Measurements from ENCODE around the gene ARHGEF25. TPM values are rescaled to one million over a fixed set of nuclear protein-coding genes. Genes with fewer than 3 reads are reported as not detected.

The ARHGEF25 gene
- total RNA-seq, 1 donor from 2014 or later: 2.3 TPM

DNA sequence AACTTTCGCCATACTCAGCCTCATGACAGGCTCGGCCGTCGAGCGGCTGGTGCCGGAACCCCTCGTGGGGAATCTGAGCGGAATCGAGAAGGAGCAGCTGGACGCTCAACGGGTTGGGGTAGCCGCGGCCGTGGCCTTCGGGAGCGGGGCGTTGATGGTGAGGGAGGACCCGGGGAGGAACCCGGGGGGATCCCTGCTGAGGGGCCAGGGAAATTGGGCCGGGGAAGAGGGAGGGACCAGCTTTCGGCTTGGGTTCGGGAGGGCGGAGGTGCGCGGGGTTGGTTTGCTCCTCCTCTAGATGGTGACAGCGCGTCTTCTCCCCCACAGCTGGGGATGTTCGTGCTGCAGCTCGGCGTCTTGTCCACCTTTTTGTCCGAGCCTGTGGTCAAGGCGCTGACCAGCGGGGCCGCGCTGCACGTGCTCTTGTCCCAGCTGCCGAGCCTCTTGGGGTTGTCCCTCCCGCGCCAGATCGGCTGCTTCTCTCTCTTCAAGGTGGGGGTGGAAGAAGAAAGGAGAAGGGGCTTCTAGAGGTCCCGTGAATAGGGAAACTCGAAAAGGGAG is 9.8 kb downstream of the ARHGEF25 start:
- TF ChIP-seq, protein P1, sequence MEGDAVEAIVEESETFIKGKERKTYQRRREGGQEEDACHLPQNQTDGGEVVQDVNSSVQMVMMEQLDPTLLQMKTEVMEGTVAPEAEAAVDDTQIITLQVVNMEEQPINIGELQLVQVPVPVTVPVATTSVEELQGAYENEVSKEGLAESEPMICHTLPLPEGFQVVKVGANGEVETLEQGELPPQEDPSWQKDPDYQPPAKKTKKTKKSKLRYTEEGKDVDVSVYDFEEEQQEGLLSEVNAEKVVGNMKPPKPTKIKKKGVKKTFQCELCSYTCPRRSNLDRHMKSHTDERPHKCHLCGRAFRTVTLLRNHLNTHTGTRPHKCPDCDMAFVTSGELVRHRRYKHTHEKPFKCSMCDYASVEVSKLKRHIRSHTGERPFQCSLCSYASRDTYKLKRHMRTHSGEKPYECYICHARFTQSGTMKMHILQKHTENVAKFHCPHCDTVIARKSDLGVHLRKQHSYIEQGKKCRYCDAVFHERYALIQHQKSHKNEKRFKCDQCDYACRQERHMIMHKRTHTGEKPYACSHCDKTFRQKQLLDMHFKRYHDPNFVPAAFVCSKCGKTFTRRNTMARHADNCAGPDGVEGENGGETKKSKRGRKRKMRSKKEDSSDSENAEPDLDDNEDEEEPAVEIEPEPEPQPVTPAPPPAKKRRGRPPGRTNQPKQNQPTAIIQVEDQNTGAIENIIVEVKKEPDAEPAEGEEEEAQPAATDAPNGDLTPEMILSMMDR (IDR thresholded peaks at IDR 0.05; ENCODE audit: insufficient read depth, low read length, poor library complexity, severe bottlenecking): no peak
- no peak overlapping the region for H3K4me3 ChIP-seq (ENCODE audit: low read depth, low read length)
- no peak for DNase-seq (ENCODE audit: low read depth)
- no peaks in the 10 kb centered on the region for H3K36me3 ChIP-seq (ENCODE audit: control insufficient read depth, insufficient read depth, low read length)
- H3K27me3 ChIP-seq (ENCODE audit: control insufficient read depth, insufficient read depth, low read length): peaks cover 74% of the 10 kb centered on the region

DNA sequence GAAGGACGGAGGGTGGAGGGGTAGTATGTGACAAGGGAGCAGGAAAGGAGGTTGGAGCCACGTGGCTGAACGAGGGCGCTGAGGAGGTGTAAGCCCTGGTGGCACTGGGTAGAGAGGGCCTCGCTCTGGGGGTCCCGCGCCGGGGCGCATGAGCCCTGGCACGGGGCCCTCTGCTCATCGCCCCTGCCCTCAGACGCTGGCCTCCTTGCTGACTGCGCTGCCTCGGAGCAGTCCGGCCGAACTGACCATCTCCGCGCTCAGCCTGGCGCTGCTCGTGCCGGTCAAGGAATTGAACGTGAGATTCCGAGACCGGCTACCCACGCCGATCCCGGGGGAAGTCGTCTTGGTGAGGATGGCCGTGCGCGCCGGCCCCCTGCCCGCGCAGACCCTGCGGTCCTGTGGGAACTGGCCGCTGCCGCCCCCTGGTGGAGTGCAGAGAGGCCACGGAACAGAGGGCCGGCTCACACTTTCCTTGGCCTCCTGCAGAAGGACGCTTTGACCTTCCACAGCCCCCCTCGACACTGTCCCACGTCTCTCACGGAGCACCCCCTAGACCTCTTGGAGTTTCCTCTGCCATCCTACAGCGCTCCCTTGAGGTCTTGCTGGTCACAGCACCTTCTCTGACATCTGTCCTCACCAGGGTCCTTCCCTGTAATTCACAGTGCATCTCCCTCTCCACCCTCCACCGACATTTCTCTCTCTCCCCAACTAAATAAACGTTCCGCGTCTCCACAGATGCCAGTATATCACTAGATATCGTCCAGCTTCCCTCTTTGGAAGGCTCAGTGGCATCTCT is 10.5 kb downstream of the ARHGEF25 start:
- no peak overlapping the region for H3K4me3 ChIP-seq (ENCODE audit: low read depth, low read length)
- peaks cover 80% of the 10 kb centered on the region for H3K27me3 ChIP-seq (ENCODE audit: control insufficient read depth, insufficient read depth, low read length)
- TF ChIP-seq, protein P1 (IDR thresholded peaks at IDR 0.05; ENCODE audit: insufficient read depth, low read length, poor library complexity, severe bottlenecking): peak; percentile 90
- DNase-seq (ENCODE audit: low read depth): no peak
- no peaks in the 10 kb centered on the region for H3K36me3 ChIP-seq (ENCODE audit: control insufficient read depth, insufficient read depth, low read length)

DNA sequence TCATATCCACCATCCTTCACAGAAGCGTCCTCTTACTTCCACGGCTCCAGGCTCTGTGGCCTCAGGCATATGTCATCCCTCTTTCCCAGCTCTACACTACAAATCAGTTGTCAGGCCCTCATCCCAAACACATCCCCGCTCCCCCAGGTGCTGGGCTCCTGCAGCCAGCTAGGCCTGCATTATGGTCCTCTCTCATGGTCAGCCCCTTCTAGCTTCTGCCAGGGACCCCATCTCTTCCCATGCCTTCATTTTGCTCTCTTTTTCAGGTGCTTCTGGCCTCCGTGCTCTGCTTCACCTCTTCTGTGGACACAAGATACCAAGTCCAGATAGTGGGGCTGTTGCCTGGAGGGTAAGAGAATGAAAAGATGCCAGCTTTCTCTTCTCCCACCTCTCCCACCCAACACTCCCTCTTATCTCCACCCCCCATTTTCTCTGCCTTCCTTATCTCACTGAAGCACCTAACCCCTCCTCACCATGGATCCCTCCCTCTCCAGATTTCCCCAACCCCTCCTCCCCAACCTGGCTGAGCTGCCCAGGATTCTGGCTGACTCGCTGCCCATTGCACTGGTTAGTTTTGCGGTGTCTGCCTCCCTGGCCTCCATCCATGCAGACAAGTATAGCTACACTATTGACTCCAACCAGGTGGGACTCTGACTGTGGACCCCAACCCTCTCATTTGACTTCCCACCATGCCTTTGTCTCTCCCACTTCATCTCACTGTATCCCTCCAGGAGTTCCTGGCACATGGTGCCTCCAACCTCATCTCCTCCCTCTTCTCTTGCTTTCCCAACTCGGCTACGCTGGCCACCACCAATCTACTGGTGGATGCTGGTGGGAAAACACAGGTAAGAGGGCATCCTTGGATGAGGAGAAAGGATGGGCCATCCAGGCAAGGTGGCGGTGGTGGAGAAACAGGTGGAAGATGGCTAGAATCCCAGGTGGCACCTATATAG is 11.3 kb downstream of the ARHGEF25 start:
- H3K4me3 ChIP-seq (ENCODE audit: low read depth, low read length): no peak overlapping the region
- no peaks in the 10 kb centered on the region for H3K36me3 ChIP-seq (ENCODE audit: control insufficient read depth, insufficient read depth, low read length)
- H3K27me3 ChIP-seq (ENCODE audit: control insufficient read depth, insufficient read depth, low read length): peaks cover 89% of the 10 kb centered on the region
- TF ChIP-seq, protein P1 (IDR thresholded peaks at IDR 0.05; ENCODE audit: insufficient read depth, low read length, poor library complexity, severe bottlenecking): no peak
- DNase-seq (ENCODE audit: low read depth): no peak

DNA sequence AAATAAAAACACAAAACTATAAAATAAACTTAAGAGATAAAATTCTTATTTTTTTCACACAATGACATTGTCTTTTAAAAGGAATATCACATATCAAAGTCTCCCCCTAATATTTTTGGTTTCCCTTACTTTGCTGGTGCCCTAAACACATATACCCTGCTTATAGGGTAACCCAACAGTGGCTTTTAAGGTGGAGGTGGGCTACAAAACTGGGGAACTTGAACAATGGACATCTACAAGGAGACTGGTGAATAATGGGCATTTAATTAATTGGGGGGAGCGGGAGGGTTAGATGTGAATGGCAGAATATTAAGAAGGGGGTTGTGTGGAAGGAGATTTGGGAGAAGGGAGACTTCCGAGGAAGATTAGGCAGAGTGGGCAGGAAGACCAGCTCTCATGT is 12.2 kb downstream of the ARHGEF25 start:
- no peak overlapping the region for H3K4me3 ChIP-seq (ENCODE audit: low read depth, low read length)
- DNase-seq (ENCODE audit: low read depth): no peak
- H3K27me3 ChIP-seq (ENCODE audit: control insufficient read depth, insufficient read depth, low read length): peaks cover 92% of the 10 kb centered on the region
- H3K36me3 ChIP-seq (ENCODE audit: control insufficient read depth, insufficient read depth, low read length): no peaks in the 10 kb centered on the region
- TF ChIP-seq, protein P1 (IDR thresholded peaks at IDR 0.05; ENCODE audit: insufficient read depth, low read length, poor library complexity, severe bottlenecking): no peak

DNA sequence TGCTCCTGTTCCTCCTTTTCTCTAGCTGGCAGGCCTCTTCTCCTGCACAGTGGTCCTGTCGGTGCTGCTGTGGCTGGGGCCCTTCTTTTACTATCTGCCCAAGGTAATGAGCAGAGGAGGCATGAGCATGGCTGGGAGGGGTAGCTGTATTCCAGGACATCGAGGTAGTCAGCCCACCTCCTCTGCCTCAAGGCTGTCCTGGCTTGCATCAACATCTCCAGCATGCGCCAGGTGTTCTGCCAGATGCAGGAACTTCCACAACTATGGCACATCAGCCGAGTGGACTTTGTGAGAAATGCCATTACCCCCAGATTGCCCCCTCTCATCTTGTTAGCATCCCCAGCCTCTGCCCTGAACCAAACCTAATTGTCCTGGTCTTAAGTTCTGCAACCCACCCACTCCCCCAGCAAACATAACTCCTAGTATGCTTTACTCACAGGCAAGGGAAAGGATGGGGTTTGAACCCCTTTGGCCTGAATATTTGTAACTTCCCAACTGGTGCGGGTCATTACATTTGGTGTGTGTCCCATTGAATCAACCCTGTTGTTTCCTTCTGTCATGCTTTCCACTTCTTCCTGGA is 12.7 kb downstream of the ARHGEF25 start:
- H3K27me3 ChIP-seq (ENCODE audit: control insufficient read depth, insufficient read depth, low read length): peaks cover 95% of the 10 kb centered on the region

More for the DNA sequence above, 12.7 kb downstream of the ARHGEF25 start:
- H3K36me3 ChIP-seq (ENCODE audit: control insufficient read depth, insufficient read depth, low read length): no peaks in the 10 kb centered on the region
- no peak for DNase-seq (ENCODE audit: low read depth)
- no peak overlapping the region for H3K4me3 ChIP-seq (ENCODE audit: low read depth, low read length)
- TF ChIP-seq, protein P1 (IDR thresholded peaks at IDR 0.05; ENCODE audit: insufficient read depth, low read length, poor library complexity, severe bottlenecking): no peak
